Heart left ventricle (tissue), 13 donors: ENCODE data around the gene VASH2.

Experiments used
- POLR2A ChIP-seq, 2 donors: fragments of 450-650 bp; IDR thresholded peaks; one replicate each; pipeline ENCODE4 v1.6.1; 2017; ENCODE audit warnings: antibody characterized with exemption in 2 of 2, mild to moderate bottlenecking in 2 of 2, moderate library complexity in 2 of 2
- TF ChIP-seq, protein P1 (sequence below), 12 donors: fragments of 200-600 bp; sonication (generic) in 4 of 12; IDR thresholded peaks; one replicate each; pipeline versions ENCODE4 v1.5.0 to v1.8.0; 2018 to 2022; ENCODE audit warnings: antibody characterized with exemption in 12 of 12, mild to moderate bottlenecking in 5 of 12
- donor health status: ischemic (EF 13 %, LVEDD 7.1; RV severe dilation, severe dysfunction).
- donor health status: DM: no; HTN: yes; CAD: no.
- donor health status: DM: no; HTN: no; CAD: no.
- donor health status: ischemic (EF 25% LVEDD 6.9; RV normal size, moderate dysfunction).
- donor health status: ischemic (EF 25% LVEDD 5.7; RV mildly dilated, moderate dysfunction).
- donor health status: ischemic (EF 35%, LVEDD 5.7; RV mildly dilated, moderate dysfunction).
- donor health status: nonischemic (EF 11% LVEDD 7.7; RV severe dilation, severe dysfunction).
- donor health status: DM: yes; HTN: yes; CAD: no.
- donor health status: PGD.
- donor health status: ischemic (EF 29% LVEDD 5.4; RV normal size, mild dysfunction).
- donor health status: nonischemic (EF 23%, LVEDD 6.1; RV moderate dilation, normal function).

DNA sequence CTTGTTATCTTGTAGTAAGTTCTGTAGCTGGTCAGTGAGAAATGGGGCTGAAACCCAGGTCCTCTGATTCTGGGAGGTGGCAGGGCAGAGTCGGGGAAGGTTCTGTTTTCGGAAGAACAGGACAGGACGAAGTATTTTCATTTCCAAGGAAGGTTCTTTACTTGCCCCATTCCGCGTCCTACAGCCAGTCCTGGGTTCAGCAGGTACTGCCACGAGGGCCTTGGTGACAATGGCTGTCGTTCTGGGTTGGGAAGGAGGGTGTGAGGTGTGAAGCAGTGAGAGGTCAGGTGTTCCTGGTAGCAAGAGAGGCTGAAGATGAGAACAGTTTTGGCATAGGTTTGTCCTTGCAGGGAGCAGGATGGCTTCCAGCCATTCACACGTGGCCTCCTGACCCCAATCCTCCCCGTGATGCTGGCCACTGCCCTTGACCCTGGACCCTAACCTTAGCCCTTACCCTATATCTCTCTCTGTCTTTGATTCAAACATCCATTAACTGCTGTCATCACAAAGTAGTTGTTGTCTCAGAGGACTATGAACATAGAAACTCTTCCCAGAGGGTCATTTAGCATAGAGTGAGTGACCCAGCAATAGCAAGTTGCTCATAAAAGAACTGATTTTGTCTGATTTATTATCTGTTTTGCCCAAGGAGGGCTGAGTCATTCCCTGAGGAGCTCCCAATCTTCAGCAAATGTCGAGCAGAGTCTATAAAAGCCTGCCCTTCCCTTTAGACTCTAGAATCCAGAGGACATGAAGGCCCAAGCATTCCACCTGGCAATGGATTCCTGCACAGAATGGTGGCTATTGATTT is 25.0 kb downstream of the VASH2 start:
- TF ChIP-seq, protein P1, sequence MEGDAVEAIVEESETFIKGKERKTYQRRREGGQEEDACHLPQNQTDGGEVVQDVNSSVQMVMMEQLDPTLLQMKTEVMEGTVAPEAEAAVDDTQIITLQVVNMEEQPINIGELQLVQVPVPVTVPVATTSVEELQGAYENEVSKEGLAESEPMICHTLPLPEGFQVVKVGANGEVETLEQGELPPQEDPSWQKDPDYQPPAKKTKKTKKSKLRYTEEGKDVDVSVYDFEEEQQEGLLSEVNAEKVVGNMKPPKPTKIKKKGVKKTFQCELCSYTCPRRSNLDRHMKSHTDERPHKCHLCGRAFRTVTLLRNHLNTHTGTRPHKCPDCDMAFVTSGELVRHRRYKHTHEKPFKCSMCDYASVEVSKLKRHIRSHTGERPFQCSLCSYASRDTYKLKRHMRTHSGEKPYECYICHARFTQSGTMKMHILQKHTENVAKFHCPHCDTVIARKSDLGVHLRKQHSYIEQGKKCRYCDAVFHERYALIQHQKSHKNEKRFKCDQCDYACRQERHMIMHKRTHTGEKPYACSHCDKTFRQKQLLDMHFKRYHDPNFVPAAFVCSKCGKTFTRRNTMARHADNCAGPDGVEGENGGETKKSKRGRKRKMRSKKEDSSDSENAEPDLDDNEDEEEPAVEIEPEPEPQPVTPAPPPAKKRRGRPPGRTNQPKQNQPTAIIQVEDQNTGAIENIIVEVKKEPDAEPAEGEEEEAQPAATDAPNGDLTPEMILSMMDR (IDR thresholded peaks at IDR 0.05) = no peak
- no peak for TF ChIP-seq POLR2A (IDR thresholded peaks at IDR 0.05)
